ENCODE results near the gene PACRG.

- no peak for TF ChIP-seq CTCF (IDR thresholded peaks at IDR 0.05; ENCODE audit: low read depth, low read length)
- no peak for TF ChIP-seq POLR2A (IDR thresholded peaks at IDR 0.05; ENCODE audit: extremely low read depth, insufficient read length)
- TF ChIP-seq MYC (IDR thresholded peaks at IDR 0.05; ENCODE audit: low read depth, low read length), result no peak
- no peak for TF ChIP-seq MAX (IDR thresholded peaks at IDR 0.05; ENCODE audit: low read depth, low read length)
These were observed 536.4 kb downstream of the PACRG start for GRCh38 chr6:163263998-163264661.

Measured in NB4 (cell line).